K562 (cell line): ENCODE data around the gene SLC38A11. TPM values are rescaled to one million over a fixed set of nuclear protein-coding genes. Genes with fewer than 3 reads are reported as not detected.

Source experiments
- ATAC-seq: fragments of 200-7000 bp; cut with Tn5 transposase; 3 replicates; pipeline ENCODE4 v1.9.1; 2020; ENCODE audit warnings: moderate library complexity
- BruUV-seq: library from RNA; stranded (reverse); fragments of 400-500 nt; replicated peaks from 2 replicates; lab custom pipeline; 2021; lab: Mats Ljungman, UMichigan
- CTCF ChIA-PET: fragments of 300-600 bp; formaldehyde crosslinking; extraction: SDS; loops from one replicate; lab custom pipeline; 2021; ENCODE audit warnings: low intra/inter-chr PET ratio; lab: Yijun Ruan, JAX
- POLR2A ChIA-PET: fragments of 300-600, 350-650 bp; sonication (Branson Sonifier 250); formaldehyde crosslinking; extraction: SDS; loops from one replicate; lab custom pipeline; 2021; ENCODE audit warnings: antibody characterized with exemption, inconsistent platforms; lab: Yijun Ruan, JAX
- DNase-seq, 4 experiments: peaks; one replicate each; pipeline versions ENCODE4 v3.0.0 to v3.0.0-alpha.2; 2011 to 2018; ENCODE audit warnings: low spot score in 3 of 4, mixed read lengths in 3 of 4; ENCODE audit errors: extremely low read depth in 1 of 4
- FAIRE-seq: peaks from 2 replicates; lab custom pipeline; 2011; peaks lifted over from hg19 to GRCh38; lab: Jason Lieb, UNC
- H2AFZ ChIP-seq: 2 replicates; pipeline ENCODE4 v1.6.0; 2011; ENCODE audit warnings: low read depth, low read length, control low read depth, inconsistent platforms
- H3K27ac ChIP-seq: fragments of 200-600 bp; 3 replicates; pipeline ENCODE4 v1.8.0; 2011; ENCODE audit warnings: low read depth, mild to moderate bottlenecking, control low read depth, inconsistent platforms, low read length, moderate library complexity, mixed read lengths; ENCODE audit errors: extremely low read depth
- H3K27me3 ChIP-seq, 2 experiments: fragments of 300-600 bp in 1 of 2; 2 replicates in 1 of 2; 3 replicates in 1 of 2; pipeline versions ENCODE4 v1.6.0 to v1.8.0; 2011; ENCODE audit warnings: inconsistent platforms in 2 of 2, low read length in 2 of 2, mild to moderate bottlenecking in 1 of 2, mixed read lengths in 1 of 2, moderate library complexity in 1 of 2; ENCODE audit not compliant: control insufficient read depth in 2 of 2, insufficient read depth in 2 of 2
- H3K36me3 ChIP-seq: fragments of 300-600 bp; 3 replicates; pipeline ENCODE4 v1.8.0; 2011; ENCODE audit warnings: mild to moderate bottlenecking, low read length, inconsistent platforms; ENCODE audit not compliant: control insufficient read depth, insufficient read depth
- H3K4me1 ChIP-seq, 2 experiments: fragments of 200-600 bp in 1 of 2; replicated peaks in 1 of 2; 2 replicates in 1 of 2; 3 replicates in 1 of 2; pipeline versions ENCODE4 v1.5.1 to v1.8.0; 2011; ENCODE audit warnings: inconsistent platforms in 2 of 2, low read length in 2 of 2, mild to moderate bottlenecking in 1 of 2, mixed read lengths in 1 of 2, moderate library complexity in 1 of 2; ENCODE audit not compliant: control insufficient read depth in 2 of 2, insufficient read depth in 2 of 2
- H3K4me2 ChIP-seq: 2 replicates; pipeline ENCODE4 v1.6.1; 2011; ENCODE audit warnings: low read length, control low read depth, inconsistent platforms, mixed read lengths; ENCODE audit not compliant: insufficient read depth
- H3K4me3 ChIP-seq: fragments of 200-600 bp; sonication (generic), shearing (Covaris generic); 2 replicates; pipeline ENCODE4 v1.5.1; 2016; ENCODE audit warnings: control low read depth, inconsistent platforms
- H3K79me2 ChIP-seq: fragments of 200-600 bp; 3 replicates; pipeline ENCODE4 v1.8.0; 2011; ENCODE audit warnings: low read length, inconsistent platforms; ENCODE audit not compliant: control insufficient read depth, insufficient read depth
- H3K9ac ChIP-seq, 2 experiments: 2 replicates each; pipeline versions ENCODE4 v1.6.0 to v1.6.1; 2011; ENCODE audit warnings: low read depth in 2 of 2, low read length in 2 of 2, control low read depth in 1 of 2, inconsistent platforms in 1 of 2, mild to moderate bottlenecking in 1 of 2, mixed read lengths in 1 of 2; ENCODE audit not compliant: insufficient read depth in 1 of 2
- H3K9me1 ChIP-seq: one replicate; pipeline ENCODE4 v1.6.0; 2011; ENCODE audit warnings: inconsistent platforms, mild to moderate bottlenecking, low read length, moderate library complexity; ENCODE audit not compliant: control insufficient read depth, insufficient read depth
- H3K9me3 ChIP-seq: replicated peaks from 2 replicates; pipeline ENCODE4 v1.5.1; 2011; ENCODE audit warnings: low read depth, low read length, inconsistent platforms; ENCODE audit not compliant: control insufficient read depth, insufficient read depth
- H4K20me1 ChIP-seq: replicated peaks from 2 replicates; pipeline ENCODE4 v1.6.1; 2011; ENCODE audit warnings: low read length, inconsistent platforms, mixed read lengths; ENCODE audit not compliant: control insufficient read depth, insufficient read depth
- HLTF ChIP-seq: fragments of 450-650 bp; IDR thresholded peaks from 2 replicates; pipeline ENCODE4 v1.6.1; 2016
- HNRNPH1 ChIP-seq: fragments of 200-400 bp; formaldehyde crosslinking; optimal IDR thresholded peaks from 2 replicates; pipeline ENCODE3; 2017; ENCODE audit warnings: low read depth, mild to moderate bottlenecking, low read length, moderate library complexity
- MTA1 ChIP-seq: fragments of 450-650 bp; IDR thresholded peaks from 2 replicates; pipeline ENCODE4 v1.6.1; 2017; ENCODE audit warnings: borderline replicate concordance
- NFRKB ChIP-seq: fragments of 450-650 bp; IDR thresholded peaks from 2 replicates; pipeline ENCODE4 v1.6.1; 2016; ENCODE audit warnings: low read depth
- TRIM28 ChIP-seq: fragments of 450-650 bp; IDR thresholded peaks from 2 replicates; pipeline ENCODE4 v1.6.1; 2017
- WGBS: fragments of 100-300 bp; shearing (Covaris generic); methylation state at CpG from one replicate; pipeline ENCODE4 v1.1.6; 2016; ENCODE audit warnings: low coverage, mixed read lengths; ENCODE audit not compliant: insufficient coverage; ENCODE audit errors: missing lambda C conversion rate; 5-methylcytosine and 5-hydroxymethylcytosine counted together
- in situ Hi-C: fragments of 300-500 bp; cut with MboI; formaldehyde crosslinking; loops from 4 replicates; pipeline ENCODE4 v1.15.0; 2018; ENCODE audit warnings: inconsistent platforms, mixed read lengths
- intact Hi-C: fragments of 100-400 bp; cut with micrococcal nuclease; formaldehyde crosslinking; loops from 2 replicates; pipeline ENCODE4 v1.14.2; 2022
- polyA plus RNA-seq, 8 experiments: library from polyadenylated mRNA; depleted of rRNA in 4 of 8; stranded (reverse) in 5 of 8; unstranded in 3 of 8; fragments of >200 nt; fragmentation: Nextera tagmentation in 2 of 8; fragmentation: Illumina TruSeq in 1 of 8; extraction: Ambion mirVana in 2 of 8; extraction: Trizol in 1 of 8; gene quantifications; 2 replicates each; pipeline versions ENCODE4 v1.2.1 to v1.2.3, GENCODE V29; 2011 to 2014; ENCODE audit warnings: inconsistent platforms in 1 of 8, missing spikeins in 1 of 8
- total RNA-seq, 7 experiments: library from RNA; depleted of rRNA in 6 of 7; stranded (reverse); fragments of >200 nt in 6 of 7; fragmentation: Illumina TruSeq in 2 of 7; extraction: Trizol in 2 of 7; gene quantifications; 2 replicates each; pipeline versions ENCODE4 v1.2.1 to v1.2.3, GENCODE V29; 2011 to 2021; ENCODE audit warnings: low replicate concordance in 1 of 7
- TF ChIP-seq, protein P1 (sequence below): fragments of 250-450 bp; sonication (Bioruptor Pico); IDR thresholded peaks from 2 replicates; pipeline ENCODE4 v1.4.0; 2020; ENCODE audit warnings: borderline replicate concordance
- TF ChIP-seq, protein P2 (sequence below), 2 experiments: fragments of 450-650 bp; formaldehyde crosslinking in 1 of 2; IDR thresholded peaks; 2 replicates each; pipeline versions ENCODE4 v1.4.0 to v1.6.1; 2014 to 2020; ENCODE audit warnings: mild to moderate bottlenecking in 2 of 2, borderline replicate concordance in 1 of 2, low read depth in 1 of 2

Gene SLC38A11
- total and polyA plus RNA-seq, 9 of the 15 experiments (the other 6 are each of a cell fraction or from before 2014, with no cell fraction given) = not detected

DNA sequence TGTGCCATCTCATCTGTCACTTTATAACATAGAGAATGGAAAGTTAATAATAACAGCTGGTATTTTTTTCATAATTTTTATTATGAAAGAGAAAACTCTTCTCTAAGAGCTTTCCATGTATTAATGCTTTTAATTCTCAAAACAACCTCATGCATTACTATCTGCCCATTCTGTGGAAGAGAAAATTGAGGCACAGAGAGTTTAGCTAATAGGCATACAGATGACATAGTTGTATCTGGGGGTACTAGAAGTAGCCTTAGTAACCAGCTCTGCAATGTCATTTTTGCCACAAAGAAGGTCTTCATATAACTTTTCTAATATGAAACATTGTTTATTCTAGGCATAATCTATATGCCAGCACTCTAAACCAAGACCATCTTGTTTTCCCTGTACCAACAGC is 77.4 kb downstream of the SLC38A11 start:
- Histone ChIP-seq H3K9me3 (peaks cover 7% of the 10 kb centered on the region; the same call in 1 of the 2 replicates), H3K27ac (no peak overlapping the region), H3K4me1 (no peaks in the 10 kb centered on the region), H3K27me3 (no peaks in the 10 kb centered on the region), H2AFZ (no peak overlapping the region), H3K4me3 (no peak overlapping the region), H4K20me1 (no peaks in the 10 kb centered on the region), H3K36me3 (no peaks in the 10 kb centered on the region), H3K9ac (no peak overlapping the region), H3K4me2 (no peak overlapping the region), H3K9me1 (no peaks in the 10 kb centered on the region), H3K79me2 (no peaks in the 10 kb centered on the region)
- DNase-seq = no peak
- ChIA-PET POLR2A (no interaction called here), CTCF (no interaction called here)
- BruUV-seq = no TSS peak
- no peak for ATAC-seq
- TF ChIP-seq HNRNPH1 = no peak
- in situ Hi-C loops (no loop called here), intact Hi-C loops (no loop called here)
- no peak for FAIRE-seq

DNA sequence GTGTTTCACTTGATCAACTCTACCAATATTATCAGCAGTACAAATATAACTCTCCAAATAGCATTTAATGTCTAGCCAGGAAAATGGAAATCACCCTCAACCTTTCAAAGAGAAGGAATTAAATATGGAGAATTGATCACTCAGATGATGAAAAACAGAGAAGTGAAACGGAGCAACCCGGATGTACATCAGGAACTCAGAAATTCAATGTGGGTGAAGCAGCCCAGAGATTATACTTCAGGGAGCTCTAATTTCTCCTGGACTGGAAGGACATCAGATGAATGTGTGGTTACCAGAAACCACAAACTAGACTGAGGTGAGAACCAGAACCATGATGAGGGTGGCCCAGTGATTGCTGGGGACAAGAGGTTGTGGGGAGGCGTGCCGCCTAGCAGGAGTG is 78.2 kb downstream of the SLC38A11 start:
- H2AFZ ChIP-seq = no peak overlapping the region
- BruUV-seq = no TSS peak
- TF ChIP-seq TRIM28 = no peak
- no peak for TF ChIP-seq HLTF
- TF ChIP-seq NFRKB = no peak
- TF ChIP-seq, protein P1, sequence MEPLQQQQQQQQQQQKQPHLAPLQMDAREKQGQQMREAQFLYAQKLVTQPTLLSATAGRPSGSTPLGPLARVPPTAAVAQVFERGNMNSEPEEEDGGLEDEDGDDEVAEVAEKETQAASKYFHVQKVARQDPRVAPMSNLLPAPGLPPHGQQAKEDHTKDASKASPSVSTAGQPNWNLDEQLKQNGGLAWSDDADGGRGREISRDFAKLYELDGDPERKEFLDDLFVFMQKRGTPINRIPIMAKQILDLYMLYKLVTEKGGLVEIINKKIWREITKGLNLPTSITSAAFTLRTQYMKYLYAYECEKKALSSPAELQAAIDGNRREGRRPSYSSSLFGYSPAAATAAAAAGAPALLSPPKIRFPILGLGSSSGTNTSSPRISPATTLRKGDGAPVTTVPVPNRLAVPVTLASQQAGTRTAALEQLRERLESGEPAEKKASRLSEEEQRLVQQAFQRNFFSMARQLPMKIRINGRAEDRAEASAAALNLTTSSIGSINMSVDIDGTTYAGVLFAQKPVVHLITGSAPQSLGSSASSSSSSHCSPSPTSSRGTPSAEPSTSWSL (CRISPR knock-in tag) = no peak
- TF ChIP-seq MTA1 = no peak
- TF ChIP-seq, protein P2, sequence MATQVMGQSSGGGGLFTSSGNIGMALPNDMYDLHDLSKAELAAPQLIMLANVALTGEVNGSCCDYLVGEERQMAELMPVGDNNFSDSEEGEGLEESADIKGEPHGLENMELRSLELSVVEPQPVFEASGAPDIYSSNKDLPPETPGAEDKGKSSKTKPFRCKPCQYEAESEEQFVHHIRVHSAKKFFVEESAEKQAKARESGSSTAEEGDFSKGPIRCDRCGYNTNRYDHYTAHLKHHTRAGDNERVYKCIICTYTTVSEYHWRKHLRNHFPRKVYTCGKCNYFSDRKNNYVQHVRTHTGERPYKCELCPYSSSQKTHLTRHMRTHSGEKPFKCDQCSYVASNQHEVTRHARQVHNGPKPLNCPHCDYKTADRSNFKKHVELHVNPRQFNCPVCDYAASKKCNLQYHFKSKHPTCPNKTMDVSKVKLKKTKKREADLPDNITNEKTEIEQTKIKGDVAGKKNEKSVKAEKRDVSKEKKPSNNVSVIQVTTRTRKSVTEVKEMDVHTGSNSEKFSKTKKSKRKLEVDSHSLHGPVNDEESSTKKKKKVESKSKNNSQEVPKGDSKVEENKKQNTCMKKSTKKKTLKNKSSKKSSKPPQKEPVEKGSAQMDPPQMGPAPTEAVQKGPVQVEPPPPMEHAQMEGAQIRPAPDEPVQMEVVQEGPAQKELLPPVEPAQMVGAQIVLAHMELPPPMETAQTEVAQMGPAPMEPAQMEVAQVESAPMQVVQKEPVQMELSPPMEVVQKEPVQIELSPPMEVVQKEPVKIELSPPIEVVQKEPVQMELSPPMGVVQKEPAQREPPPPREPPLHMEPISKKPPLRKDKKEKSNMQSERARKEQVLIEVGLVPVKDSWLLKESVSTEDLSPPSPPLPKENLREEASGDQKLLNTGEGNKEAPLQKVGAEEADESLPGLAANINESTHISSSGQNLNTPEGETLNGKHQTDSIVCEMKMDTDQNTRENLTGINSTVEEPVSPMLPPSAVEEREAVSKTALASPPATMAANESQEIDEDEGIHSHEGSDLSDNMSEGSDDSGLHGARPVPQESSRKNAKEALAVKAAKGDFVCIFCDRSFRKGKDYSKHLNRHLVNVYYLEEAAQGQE (IDR thresholded peaks at IDR 0.05; ENCODE audit: borderline replicate concordance) = no peak
- TF ChIP-seq, protein P2 (CRISPR knock-in tag; IDR thresholded peaks at IDR 0.05; ENCODE audit: low read depth) = no peak

More for the DNA sequence above, 78.2 kb downstream of the SLC38A11 start:
- Histone ChIP-seq H3K36me3 (no peaks in the 10 kb centered on the region), H3K27me3 (no peaks in the 10 kb centered on the region), H3K9ac (no peak overlapping the region), H3K27ac (no peak overlapping the region), H3K4me2 (no peak overlapping the region), H3K9me1 (no peaks in the 10 kb centered on the region), H3K4me1 (no peaks in the 10 kb centered on the region), H3K79me2 (no peaks in the 10 kb centered on the region), H4K20me1 (no peaks in the 10 kb centered on the region), H3K9me3 (0 out of 2 replicates have a peak, but pooled peaks cover 4% of the 10 kb centered on the region), H3K4me3 (no peak overlapping the region)
- in situ Hi-C loops (no loop called here), intact Hi-C loops (no loop called here)
- 1% methylated on average over 4 of the region's 4 CpGs for WGBS
- POLR2A ChIA-PET = no interaction called here
- CTCF ChIA-PET = no interaction called here
- ATAC-seq = no peak
- no peak for DNase-seq
- no peak for FAIRE-seq
